GM19023 (cell line): ENCODE measurements around the gene PAX6.

Source experiments
- ATAC-seq: cut with Tn5 transposase; IDR thresholded peaks from one replicate; pipeline ENCODE4 v1.9.1; 2021; ENCODE audit warnings: mild to moderate bottlenecking, moderate library complexity; ENCODE audit not compliant: unreplicated experiment

Gene PAX6

DNA sequence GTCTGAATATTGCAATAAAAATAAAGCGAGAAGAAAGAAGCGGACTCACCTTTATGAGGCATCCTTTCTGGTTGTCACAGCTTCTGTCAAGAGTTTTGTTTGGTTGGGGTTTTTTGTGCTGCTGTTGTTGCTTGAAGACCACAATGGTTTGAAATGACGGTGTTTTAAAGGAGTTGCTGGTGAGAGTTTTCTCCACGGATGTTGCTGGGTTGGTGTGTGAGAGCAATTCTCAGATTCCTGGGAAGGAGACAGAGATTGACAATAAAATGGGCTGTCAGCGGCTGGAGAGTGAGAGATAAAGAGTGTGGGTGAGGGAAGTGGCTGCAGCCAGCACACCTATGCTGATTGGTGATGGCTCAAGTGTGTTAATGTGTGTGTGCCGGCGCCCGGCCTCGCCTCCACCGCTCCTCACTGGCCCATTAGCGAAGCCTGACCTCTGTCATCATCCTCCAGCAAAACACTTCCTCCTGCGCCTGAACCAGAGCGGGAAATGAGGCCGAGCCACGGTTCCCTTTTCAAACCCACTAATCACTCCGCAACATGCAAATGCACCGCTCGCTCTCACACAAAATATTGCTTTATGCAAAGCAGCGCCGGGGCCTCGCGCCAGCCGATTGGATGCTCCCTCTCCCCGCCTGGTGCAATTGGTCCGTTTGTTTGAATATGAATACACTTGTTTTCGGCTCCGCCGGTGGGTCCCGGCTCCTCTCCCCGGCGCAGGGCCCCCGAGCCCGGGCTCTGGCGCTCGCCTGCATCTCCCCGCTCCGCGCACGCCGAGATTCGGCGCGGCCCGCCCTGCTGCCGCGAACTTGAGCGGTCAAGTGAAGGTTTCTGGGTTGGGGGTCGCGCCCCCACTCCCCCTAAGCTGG, at the start of gene PAX6:
Gene PAX6 (minus strand): TSS at position 544 of the 869 bp plus-strand sequence. CDS start 4,911 bp downstream, outside the sequence.
- peak; percentile 51 for ATAC-seq

DNA sequence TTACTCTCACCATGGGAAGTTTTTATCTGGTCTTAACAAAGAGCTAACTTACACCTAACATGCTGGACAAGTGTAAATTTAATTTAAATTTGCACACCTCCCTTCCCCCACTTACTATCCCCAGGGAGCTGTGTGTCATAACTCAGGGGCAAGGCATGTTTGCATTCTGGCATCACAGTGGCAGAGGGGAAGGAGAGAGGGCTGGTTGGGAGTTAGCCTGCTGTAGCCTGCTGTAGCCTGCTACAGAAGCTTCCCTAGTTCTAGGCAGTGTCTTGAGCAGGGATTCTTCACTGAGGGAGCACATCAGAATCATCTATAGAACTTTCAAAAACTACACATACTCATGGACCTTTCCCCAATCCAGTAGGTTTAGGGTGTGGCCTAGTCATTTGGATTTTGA, 49.3 kb upstream of the PAX6 start:
- ATAC-seq: no peak

DNA sequence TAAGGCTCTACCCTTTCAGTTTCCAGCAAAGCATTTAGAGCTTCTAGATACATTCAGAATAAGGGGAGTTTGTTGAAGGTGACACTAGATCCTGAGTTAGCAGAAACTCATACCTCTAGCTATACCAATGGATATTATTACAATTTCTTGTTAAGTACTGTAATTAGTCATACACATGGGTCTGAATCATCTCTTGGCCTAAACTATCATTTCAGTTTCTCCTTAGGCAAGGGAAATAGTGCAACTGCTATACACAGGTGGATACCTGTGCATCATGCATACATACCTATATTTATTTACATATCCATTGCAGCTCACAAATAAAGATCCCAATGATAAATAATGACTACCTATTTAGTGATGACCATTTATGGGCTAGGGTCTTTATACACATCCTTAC, 45.1 kb upstream of the PAX6 start:
- no peak for ATAC-seq

DNA sequence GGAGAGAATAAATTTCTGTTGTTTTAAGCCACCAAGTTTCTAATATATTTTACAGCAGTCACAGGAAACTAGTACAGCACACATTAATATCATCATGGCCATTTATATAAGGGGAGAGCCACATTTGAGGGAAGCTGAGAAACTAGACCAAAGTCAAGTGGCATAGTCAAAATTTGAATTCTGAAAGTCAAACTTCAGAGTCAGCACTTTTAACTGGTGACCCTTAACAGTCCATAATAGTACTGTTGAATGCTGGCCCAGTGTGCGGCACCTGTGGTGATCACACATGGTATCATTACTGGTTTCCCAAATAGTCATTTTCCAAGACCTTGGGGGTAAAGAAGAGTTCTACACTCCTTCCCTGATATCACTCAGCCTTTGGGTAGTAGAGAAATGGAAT, 44.3 kb upstream of the PAX6 start:
- ATAC-seq: no peak

DNA sequence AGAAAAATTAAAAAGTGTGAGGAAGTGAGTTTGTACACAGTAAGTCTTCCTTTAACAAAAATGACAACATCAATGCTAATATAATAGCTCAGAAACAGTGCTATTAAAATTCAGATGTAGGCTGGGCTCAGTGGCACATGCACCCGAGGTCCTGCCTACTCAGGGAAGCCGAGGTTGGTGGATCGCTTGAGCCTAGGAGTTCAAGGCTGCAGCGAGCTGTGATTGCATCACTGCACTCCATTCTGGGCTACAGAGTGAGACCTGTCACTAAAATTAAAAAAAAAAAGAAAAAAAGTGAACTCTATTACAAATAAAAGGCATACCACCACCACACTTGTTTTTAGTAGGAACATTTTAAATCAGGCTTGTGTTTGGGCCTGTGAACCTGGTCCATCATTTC, 39.2 kb upstream of the PAX6 start:
- ATAC-seq: no peak

DNA sequence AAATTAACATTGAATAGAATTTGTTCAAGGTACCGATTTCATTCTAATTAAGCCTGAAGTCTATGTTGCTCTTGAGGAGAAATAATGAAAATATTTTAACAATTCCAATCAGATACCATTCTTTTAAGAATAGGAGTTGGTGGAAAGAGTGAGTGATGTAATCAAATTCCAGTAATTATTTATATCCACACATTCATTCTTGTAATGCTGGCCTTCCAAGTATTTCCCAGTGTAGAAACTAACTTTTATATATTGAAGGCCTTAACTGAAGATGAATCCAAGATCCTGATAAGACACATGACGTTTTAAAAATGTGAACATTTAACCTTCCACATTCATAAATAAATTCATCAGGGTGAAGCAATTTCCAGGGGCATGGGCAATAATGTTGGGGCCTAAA, 36.6 kb upstream of the PAX6 start:
- ATAC-seq: no peak

DNA sequence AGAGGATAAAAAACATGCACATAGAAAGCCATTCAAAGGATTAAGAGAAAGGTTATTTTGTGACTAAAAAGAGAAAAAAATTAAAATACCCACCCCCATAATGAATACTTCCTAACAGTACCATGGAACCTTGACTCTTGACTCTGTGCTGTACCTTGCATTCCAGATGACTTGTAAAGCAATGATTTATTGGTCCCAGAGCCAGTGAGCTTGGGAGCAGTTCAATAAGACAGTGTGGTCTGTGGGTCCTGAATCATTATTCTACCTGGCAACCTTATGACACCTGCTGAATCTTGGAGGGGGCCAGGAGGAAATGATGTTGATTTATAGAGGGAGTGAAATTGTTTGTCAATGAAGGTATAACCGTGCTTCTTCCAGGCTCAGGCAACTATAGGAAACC, 34.2 kb upstream of the PAX6 start:
- no peak for ATAC-seq

DNA sequence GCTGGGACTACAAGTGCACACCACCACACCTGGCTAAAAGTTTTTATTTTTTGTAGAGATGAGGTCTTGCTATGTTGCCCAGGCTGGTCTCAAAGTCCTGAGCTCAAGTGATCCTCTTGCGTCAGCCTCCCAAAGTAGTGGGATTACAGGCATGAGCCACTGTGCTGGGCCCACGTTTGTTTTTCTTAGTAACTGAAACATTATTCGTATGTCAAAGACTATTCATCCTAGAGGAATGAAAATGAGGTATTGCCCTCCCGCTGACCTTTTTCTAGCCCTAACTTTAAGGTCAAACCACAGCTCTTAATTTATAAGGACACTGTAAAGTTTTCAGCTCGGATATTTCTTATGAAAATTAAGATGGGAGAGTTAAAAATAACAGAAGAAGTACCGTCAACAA, 33.2 kb upstream of the PAX6 start:
- ATAC-seq: no peak

DNA sequence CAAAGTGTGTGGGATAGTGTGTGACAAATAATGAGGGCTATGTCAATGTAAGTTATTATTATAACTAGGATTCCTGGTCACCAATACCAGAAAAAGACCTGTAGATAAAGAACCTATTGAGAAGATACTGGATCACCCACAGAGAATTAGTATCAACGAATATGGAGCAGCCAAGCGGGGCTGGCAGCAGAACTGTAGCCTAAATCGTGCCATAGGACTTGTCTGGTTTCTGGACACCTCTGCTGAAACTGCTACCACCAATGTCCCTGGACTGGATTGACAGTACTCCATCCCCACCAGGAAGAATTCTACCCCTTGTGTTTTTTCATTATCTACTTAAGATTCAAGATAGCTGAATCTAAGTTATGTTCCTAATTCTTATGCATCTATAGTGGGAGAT, 30.3 kb upstream of the PAX6 start:
- ATAC-seq: no peak

DNA sequence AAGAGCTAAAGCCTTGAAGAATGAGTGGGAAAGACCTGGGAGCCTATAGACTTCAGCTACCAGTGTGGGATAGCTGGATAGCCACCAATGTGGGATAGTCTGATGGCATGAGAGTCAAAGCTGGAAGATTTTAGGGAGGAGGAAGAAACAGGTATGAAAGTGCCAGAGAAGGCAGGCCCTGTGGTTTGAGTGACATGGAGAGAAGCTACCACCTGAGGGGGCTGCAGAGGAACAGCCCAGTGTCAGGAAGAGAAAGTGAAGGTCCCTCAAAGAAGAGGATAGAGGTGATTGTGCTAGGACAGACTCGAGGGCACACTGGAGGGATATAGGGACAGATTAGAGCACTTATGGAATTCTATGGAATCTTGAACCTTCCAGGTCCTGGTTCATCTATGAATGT, 23.1 kb upstream of the PAX6 start:
- no peak for ATAC-seq

DNA sequence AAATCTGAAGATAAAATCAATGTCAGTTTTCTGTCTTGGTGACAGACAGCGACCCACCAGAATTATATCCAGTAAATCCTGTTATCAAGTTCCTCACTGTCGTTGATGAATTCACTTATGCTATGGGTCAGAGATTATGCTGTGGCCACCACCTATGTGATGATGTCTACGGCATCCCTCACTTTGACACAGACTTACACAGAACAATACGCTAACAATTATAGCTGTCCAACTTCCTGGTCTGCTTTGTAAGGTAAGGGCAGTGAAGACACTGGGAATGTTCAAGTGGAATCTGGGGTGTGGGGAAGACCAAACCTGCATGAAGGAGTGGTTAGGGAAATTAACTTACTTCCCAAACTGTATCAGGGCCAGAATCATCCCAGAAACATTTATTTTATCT, 19.3 kb upstream of the PAX6 start:
- no peak for ATAC-seq

DNA sequence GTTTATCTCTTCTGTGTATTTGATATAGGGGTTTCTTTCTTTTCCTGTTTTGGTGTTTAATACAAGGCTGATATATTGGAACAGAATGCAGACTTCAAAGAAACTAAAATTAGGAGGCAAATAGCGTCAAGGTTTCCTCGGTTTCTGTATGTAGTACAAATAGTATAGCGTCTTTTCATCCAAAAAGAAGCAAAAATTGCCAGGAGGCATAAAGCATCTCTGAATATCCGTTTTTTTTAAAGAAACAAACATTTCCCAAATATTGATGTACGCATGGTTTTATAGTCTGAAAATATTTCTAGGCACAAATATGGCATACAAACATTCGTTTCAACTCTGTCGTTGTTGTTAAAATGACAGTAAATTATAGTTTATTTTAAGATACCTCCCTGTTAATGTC, 17.1 kb upstream of the PAX6 start:
- no peak for ATAC-seq

DNA sequence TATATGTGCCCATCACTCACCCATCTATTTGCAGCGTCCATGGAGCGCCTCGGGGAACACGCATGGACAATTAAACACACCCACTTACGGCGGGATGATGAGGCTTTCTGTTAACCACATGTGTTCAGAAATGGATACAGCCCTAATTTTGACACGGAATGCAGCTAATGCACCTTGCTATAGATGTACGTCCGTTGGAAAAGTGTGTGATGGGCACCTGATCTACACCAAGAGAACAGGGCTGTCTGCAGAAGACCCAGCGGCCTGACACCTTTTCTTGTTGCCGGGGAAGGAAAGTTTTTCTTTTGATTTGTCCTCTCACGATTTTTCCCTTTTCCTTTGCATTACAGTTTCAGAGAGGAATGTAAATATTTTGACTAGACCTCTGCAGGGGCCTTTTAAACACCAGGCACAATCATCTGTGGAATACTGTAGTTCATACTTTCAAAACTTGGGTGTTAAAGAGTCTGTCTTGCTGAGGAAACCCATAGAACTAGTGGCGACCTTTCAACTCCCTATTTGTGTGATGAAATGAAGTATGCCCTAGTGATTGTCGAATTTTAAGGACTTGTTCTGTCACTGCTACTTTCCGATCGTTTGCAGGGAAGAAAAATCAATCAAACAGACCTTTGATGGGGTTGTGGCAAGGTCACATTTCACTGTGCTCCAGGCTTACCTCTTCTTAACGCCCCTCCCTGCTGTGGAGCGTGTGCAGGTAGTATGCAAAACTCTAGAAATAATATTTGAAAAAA, 16.5 kb upstream of the PAX6 start:
- ATAC-seq: no peak

DNA sequence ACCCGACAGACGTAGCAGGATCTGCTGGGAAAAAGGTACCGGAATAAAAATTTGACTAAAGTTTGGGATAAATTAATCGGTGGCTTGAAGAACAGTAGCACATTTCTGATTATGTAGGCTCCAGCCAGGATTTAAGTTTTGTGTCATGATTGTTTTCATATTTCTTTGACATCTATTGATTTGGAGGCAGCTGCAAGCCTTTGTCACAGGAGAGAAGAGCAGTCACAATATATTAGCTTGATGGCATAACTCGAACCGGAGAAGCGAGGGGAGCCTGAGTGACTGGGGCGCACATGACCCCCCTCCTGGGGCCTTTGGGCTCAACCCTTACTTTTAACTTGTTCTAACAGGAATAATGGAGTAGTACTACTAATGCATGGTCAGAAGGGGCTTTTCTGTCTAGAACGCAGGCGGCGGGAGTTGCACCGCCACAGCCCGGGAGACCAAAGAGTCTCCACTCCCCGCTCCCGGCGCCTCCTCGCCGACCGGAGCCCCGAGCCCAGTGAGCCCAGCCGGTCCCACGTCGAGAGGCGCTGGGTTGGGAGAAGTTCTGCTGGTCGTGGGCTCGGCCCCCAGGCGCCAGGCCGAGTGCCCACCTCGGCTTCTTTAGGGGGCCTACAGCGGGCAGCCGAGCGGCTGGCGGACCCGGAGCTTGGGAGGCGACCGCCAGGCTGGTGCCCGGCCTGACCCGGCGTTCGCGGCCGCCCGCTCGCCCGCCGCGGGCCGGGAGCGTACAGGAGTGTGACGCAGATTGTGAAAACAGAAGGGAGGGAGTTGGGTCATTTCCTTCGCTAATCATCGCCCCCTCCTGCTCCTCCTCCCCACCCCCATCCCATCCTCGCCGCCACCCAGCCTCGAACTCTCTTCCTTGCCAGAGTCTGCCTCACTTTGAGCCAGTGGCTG, 15.7 kb upstream of the PAX6 start:
- no peak for ATAC-seq

DNA sequence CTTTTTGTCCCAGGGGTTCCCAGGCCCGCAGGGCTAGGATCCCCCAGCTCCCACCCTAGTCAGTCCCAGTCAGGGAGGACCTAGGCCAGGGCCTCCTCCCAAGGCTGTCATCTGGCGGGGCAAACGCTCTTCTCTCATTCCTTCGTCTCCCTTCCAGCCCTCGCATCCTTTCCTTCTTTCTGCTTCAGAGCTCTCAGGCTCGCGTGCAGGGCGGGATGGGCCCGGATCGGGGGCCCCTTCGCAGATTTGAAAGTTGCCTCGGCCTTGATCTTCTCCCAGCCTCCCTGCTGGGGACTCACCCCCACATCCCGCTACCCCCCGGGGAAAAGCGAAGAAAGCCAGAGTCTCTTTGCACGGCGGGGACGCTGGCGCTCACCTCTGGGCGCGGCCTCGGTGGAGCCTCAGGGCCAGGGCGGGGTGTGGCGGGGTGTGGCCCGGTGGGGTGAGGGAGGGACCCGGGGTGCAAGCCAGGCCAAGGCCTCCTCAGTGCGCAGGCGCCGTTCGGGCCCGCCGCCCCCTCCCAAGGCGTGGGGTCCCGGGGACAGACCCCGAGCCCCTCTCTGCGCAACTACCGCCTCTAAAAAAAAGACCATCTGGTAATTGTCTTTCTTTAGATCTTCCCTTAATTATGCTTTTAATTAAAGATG, 14.8 kb upstream of the PAX6 start:
- ATAC-seq: no peak

DNA sequence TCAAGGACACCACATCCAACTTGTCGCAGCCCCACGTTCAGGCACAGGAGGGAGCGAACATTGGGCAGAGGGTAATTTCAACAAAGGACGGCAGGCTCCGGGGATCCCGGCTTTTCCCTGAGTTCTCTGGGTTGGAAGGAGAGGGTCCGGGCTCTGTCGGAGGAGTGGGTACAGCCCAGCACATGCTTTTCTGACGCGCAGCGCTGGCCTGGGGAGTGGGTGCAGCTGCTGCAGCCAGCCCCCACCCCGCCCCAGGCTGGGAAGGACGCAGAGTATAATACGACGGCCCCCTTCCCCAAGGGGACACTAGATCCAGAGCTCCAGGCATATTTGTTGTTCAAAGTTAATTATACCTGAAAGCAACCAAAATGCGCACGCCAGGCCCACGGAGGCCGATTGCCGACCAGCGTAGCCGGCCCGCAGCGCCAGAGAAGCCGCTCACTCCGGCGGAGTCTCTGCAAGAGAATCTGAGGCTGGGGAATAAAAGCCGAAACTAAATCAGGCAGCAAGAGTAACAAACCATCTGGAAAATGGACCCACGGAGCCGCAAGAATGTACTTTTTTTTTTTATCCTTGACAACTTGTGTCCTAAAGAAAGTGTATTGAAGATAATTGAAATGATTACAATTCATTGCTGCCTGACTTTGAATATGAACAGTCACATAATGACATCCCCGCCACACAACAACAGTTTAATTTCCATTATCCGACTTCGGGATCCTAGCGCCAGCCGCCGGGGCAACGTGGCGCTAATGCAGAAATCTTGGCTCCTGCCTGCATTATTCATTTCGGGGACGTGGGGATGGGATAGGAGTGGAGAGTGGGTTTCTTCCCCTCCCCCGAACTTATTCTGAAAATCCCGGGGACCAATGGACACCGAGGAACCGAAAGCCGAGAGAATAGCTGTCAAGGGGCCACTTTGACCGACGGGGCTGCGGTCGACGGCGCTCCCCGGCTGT, 14.0 kb upstream of the PAX6 start:
- ATAC-seq: no peak

DNA sequence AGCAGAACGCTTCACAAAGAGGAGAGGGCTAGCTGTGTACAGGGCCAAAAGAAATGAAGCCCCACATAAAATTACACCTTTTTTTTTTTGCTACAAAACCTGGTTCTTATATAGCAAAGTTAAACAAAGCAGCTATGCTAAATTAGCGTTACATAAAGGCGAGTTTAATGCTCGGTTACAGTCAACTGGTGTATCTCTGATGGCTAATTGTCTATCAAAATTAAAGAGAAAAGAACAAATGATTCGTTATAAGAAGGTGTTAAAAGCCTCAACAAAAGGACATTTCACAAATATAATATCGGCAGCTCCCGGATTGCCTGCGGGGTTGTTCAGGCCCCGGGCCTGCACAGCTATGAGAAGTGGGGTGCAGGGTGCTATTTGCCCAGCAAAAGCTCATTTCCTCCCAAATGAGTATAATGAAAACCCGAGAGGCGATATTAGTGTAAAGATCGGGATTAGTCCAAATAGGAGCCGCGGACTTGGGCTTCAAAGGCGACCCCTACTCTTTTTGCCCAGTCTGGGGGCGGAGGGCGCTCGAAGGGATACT, 13.3 kb upstream of the PAX6 start:
- no peak for ATAC-seq

DNA sequence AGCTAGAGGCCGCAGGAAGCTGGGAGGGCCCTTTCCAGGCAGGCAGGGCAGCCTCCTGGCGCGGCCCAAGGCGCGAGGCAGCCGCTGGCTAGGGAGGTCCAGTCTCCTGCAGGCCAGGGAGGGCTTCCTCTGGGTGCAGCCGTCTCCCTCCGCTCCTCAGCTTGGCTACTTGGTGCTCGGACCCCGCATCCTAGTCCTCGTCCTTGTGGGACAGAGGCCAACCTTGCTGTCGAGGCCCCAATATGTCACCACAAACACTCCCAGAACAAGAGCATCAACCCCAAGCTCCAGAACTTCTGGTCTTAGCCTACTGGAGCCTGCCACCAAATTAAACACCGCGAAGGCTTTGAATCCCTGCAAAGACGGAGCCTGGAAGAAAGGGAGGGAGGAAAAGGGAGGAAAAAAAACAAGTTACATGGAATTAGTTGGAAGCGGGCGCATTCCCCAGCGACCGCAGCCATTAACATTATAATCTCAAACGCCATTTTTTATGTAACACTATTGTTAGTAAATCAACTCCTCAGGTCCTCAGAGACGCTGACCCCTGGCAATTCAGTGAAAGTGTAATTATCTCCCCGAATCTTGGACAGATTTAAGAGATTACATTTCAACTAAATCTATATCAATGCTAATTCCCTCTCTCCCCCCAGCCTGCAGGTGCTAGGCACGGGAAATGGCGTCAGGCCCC, 12.7 kb upstream of the PAX6 start:
- no peak for ATAC-seq
